Neural cell (in vitro differentiated cells): Measurements from ENCODE around the gene ARSI.

Experiments used
- CTCF ChIP-seq: fragments of 450-650 bp; IDR thresholded peaks from 2 replicates; pipeline ENCODE4 v1.5.1; 2014; ENCODE audit warnings: antibody characterized with exemption, mild to moderate bottlenecking, moderate library complexity; ENCODE audit not compliant: poor library complexity, severe bottlenecking
- EP300 ChIP-seq: fragments of 450-650 bp; conservative IDR thresholded peaks from 2 replicates; pipeline ENCODE4 v1.6.1; 2014; ENCODE audit warnings: antibody characterized with exemption, mild to moderate bottlenecking, moderate library complexity; ENCODE audit not compliant: poor library complexity, severe bottlenecking
- EZH2 ChIP-seq: fragments of 200-600, 300-800 bp; shearing (Covaris generic), sonication (generic); IDR thresholded peaks from 2 replicates; pipeline ENCODE4 v1.6.1; 2014; ENCODE audit warnings: antibody characterized with exemption, low read length, borderline replicate concordance, mild to moderate bottlenecking; ENCODE audit not compliant: insufficient read depth, poor library complexity, severe bottlenecking
- MXI1 ChIP-seq: fragments of 450-650 bp; conservative IDR thresholded peaks from 2 replicates; pipeline ENCODE4 v1.6.1; 2014; ENCODE audit warnings: antibody characterized with exemption, mild to moderate bottlenecking; ENCODE audit not compliant: poor library complexity, severe bottlenecking
- POLR2AphosphoS5 ChIP-seq: IDR thresholded peaks from 2 replicates; pipeline ENCODE4 v1.6.1; 2012
- TAF1 ChIP-seq: IDR thresholded peaks from 2 replicates; pipeline ENCODE4 v1.6.1; 2012; ENCODE audit warnings: low read depth

- no peak for TF ChIP-seq CTCF
- no peak for TF ChIP-seq POLR2AphosphoS5
- TF ChIP-seq EZH2, result no peak
- TF ChIP-seq EP300, result no peak
- no peak for TF ChIP-seq MXI1
- TF ChIP-seq TAF1, result no peak
Measured at GRCh38 chr5:150317048-150318003, 14.6 kb upstream of the ARSI start.
